HT1080 (cell line): Measurements from ENCODE around the gene GARIN5B. TPM values are rescaled to one million over a fixed set of nuclear protein-coding genes. Genes with fewer than 3 reads are reported as not detected.

ENCODE experiments used
- DNase-seq: peaks from one replicate; pipeline ENCODE4 v3.0.0-alpha.2; 2015; ENCODE audit warnings: low read depth
- total RNA-seq: library from RNA; depleted of rRNA; stranded (reverse); fragments of >200 nt; shearing (Covaris generic); gene quantifications from 2 replicates; pipeline ENCODE4 v1.2.3, GENCODE V29; 2014

The GARIN5B gene
- total RNA-seq, 1 experiment from 2014 or later, result not detected

GRCh38 chr19:55352040-55352439, 11.0 kb downstream of the GARIN5B start:
- DNase-seq, result peak; percentile 64

- DNase-seq, result no peak
Observed at GRCh38 chr19:55350620-55351315, 12.3 kb downstream of the GARIN5B start.

- no peak for DNase-seq
Observed at GRCh38 chr19:55348317-55349034, 14.6 kb downstream of the GARIN5B start.

- DNase-seq, result no peak
Observed at GRCh38 chr19:55347442-55348009, 15.5 kb downstream of the GARIN5B start.

- no peak for DNase-seq
Observed at GRCh38 chr19:55346725-55347441, 16.2 kb downstream of the GARIN5B start.

- no peak for DNase-seq
Observed at GRCh38 chr19:55345818-55346724, 17.0 kb downstream of the GARIN5B start.

GRCh38 chr19:55345101-55345817, 17.8 kb downstream of the GARIN5B start:
- DNase-seq, result no peak

- DNase-seq, result no peak
Observed at GRCh38 chr19:55344444-55344843, 18.6 kb downstream of the GARIN5B start.

GRCh38 chr19:55341595-55342531, 21.2 kb downstream of the GARIN5B start:
- no peak for DNase-seq

- no peak for DNase-seq
Observed at GRCh38 chr19:55341171-55341588, 21.9 kb downstream of the GARIN5B start.

- no peak for DNase-seq
Observed at GRCh38 chr19:55340784-55341147, 22.3 kb downstream of the GARIN5B start.

GRCh38 chr19:55339889-55340783, 22.9 kb downstream of the GARIN5B start:
- DNase-seq, result no peak

GRCh38 chr19:55339105-55339888, 23.8 kb downstream of the GARIN5B start, which contains the start of gene KMT5C:
TSS of gene KMT5C (plus strand) at chr19:55339876. CDS start at chr19:55341937, 2,061 bp downstream.
- DNase-seq, result peak; percentile 100

- peak; percentile 42 for DNase-seq
Observed at GRCh38 chr19:55336101-55336500, 27.0 kb downstream of the GARIN5B start.

- DNase-seq, result no peak
Observed at GRCh38 chr19:55333870-55334269, 29.2 kb downstream of the GARIN5B start.

GRCh38 chr19:55329791-55330190, 33.3 kb downstream of the GARIN5B start:
- DNase-seq, result peak; percentile 79

GRCh38 chr19:55328774-55329318, 34.2 kb downstream of the GARIN5B start:
- DNase-seq, result peak; percentile 38
